Measurements from ENCODE around the gene DPP10. TPM values are rescaled to one million over a fixed set of nuclear protein-coding genes. Genes with fewer than 3 reads are reported as not detected.

Gene DPP10
- total RNA-seq, 4 donors from 2014 or later = 0.09 to 4.0 (median 0.38) TPM; not detected in 1

- Histone ChIP-seq H3K36me3 (no peaks in the 10 kb centered on the region), H3K4me3 (no peak overlapping the region), H3K4me1 (peaks cover 0 to 4% (median 0%) of the 10 kb centered on the region in 3 donors), H3K27me3 (no peaks in the 10 kb centered on the region), H3K27ac (no peak overlapping the region), H3K9me3 (no peaks in the 10 kb centered on the region)
- 40 to 43% methylated on average over 3 of the region's 3 CpGs for WGBS, 2 donors
- DNase-seq = no peak
- TF ChIP-seq CTCF (IDR thresholded peaks at IDR 0.05) = no peak
- intact Hi-C loops (cut with DNase I) = no loop called here
Observed at GRCh38 chr2:114579542-114579941, 137.1 kb downstream of the DPP10 start.

- 22 to 45% methylated on average over 6 of the region's 6 CpGs for WGBS, 2 donors
- Histone ChIP-seq H3K27ac (no peak overlapping the region), H3K27me3 (no peaks in the 10 kb centered on the region), H3K9me3 (no peaks in the 10 kb centered on the region), H3K36me3 (no peaks in the 10 kb centered on the region), H3K4me3 (no peak overlapping the region), H3K4me1 (peaks cover 0 to 4% (median 2%) of the 10 kb centered on the region in 3 donors)
- DNase-seq = no peak
- no peak for TF ChIP-seq CTCF (IDR thresholded peaks at IDR 0.05)
- no peak for TF ChIP-seq POLR2A (IDR thresholded peaks at IDR 0.05)
- intact Hi-C loops (cut with DNase I) = no loop called here
Observed at GRCh38 chr2:114580691-114581090, 138.2 kb downstream of the DPP10 start.

DNA sequence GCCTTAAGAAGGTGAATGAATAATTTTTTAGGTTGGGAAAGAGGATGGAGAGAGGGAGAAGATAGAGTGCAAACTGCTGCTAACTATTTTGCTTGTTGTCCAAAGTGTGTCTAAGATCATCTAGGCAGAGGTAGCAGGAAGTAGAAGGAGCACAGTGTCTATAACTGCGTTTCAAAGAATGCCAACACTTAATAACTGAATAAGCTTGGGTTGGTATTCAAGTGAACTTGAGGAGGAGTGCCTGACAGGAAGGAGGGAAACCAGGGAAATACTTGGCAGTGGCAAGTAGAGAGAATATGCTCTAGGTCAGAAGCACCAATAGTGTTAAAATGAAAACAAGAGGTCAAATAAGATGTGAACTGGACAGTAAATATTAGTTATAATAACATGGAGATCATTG is 155.9 kb downstream of the DPP10 start:
- TF ChIP-seq POLR2A (IDR thresholded peaks at IDR 0.05) (no peak), CTCF (IDR thresholded peaks at IDR 0.05) (no peak)
- no peak for DNase-seq
- WGBS, 2 donors = 37 to 43% methylated on average over 1 of the region's 1 CpG
- intact Hi-C loops (cut with DNase I) = no loop called here
- Histone ChIP-seq H3K27me3 (no peaks in the 10 kb centered on the region), H3K36me3 (no peaks in the 10 kb centered on the region), H3K27ac (no peak overlapping the region), H3K4me3 (no peak overlapping the region), H3K4me1 (no peaks in the 10 kb centered on the region), H3K9me3 (no peaks in the 10 kb centered on the region)

- Histone ChIP-seq H3K27ac (no peak overlapping the region), H3K27me3 (no peaks in the 10 kb centered on the region), H3K36me3 (no peaks in the 10 kb centered on the region), H3K9me3 (no peaks in the 10 kb centered on the region), H3K4me3 (no peak overlapping the region), H3K4me1 (peaks cover 0 to 12% (median 0%) of the 10 kb centered on the region in 3 donors)
- DNase-seq = no peak
- WGBS, 2 donors = 53 to 72% methylated on average over 3 of the region's 4 CpGs
- TF ChIP-seq POLR2A (IDR thresholded peaks at IDR 0.05) = no peak
- TF ChIP-seq CTCF (IDR thresholded peaks at IDR 0.05) = no peak
- intact Hi-C loops (cut with DNase I) = no loop called here
Observed at GRCh38 chr2:114609203-114609602, 166.8 kb downstream of the DPP10 start.

DNA sequence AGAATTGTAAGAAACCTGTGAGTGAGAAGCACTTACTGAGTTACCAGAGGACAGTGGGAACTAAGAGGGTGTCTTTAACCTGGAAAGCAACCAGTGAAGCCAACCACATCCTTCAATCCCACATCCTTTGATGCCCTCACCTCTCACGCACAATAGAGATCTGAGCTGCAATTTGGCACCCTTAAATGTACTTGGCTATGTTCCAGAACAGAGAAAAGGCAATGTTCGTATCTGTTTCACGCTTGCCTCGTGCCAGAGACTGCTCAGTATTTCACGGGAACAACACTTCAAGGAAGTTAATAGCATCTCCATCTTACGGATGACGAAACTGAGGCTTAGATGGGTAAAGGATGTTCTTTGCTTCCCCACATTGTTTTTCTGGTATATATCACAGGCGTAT is 167.4 kb downstream of the DPP10 start:
- DNase-seq = no peak
- Histone ChIP-seq H3K36me3 (no peaks in the 10 kb centered on the region), H3K4me1 (peaks cover 0 to 12% (median 0%) of the 10 kb centered on the region in 3 donors), H3K4me3 (no peak overlapping the region), H3K27me3 (no peaks in the 10 kb centered on the region), H3K27ac (no peak overlapping the region), H3K9me3 (no peaks in the 10 kb centered on the region)
- no peak for TF ChIP-seq POLR2A (IDR thresholded peaks at IDR 0.05)
- intact Hi-C loops (cut with DNase I) = no loop called here
- WGBS, 2 donors = 33 to 53% methylated on average over 8 of the region's 8 CpGs

DNA sequence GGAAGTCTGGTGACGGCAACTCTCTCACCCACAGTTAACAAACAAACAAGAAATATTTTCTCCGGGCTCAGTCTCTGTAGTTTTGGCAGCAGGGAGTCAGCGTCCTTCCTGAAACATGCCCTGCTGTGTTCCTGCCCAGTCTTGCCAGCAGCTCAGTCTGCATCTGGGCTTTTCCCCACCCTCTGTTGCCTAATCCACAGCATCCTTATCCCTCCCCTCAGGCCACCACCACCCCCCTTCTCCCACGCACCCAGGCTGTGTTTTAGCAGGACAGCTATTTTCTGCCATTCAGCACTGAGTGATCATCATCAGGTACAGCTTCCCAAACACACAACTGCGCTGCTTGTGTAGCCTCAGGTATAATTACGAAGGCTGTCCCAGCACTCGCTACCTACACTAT is 168.2 kb downstream of the DPP10 start:
- intact Hi-C loops (cut with DNase I) = no loop called here
- 21% methylated on average over 6 to 7 of the region's 7 CpGs for WGBS, 2 donors
- Histone ChIP-seq H3K36me3 (no peaks in the 10 kb centered on the region), H3K4me1 (peaks cover 0 to 12% (median 0%) of the 10 kb centered on the region in 3 donors), H3K9me3 (no peaks in the 10 kb centered on the region), H3K4me3 (no peak overlapping the region), H3K27ac (no peak overlapping the region), H3K27me3 (no peaks in the 10 kb centered on the region)
- DNase-seq = no peak
- no peak for TF ChIP-seq CTCF (IDR thresholded peaks at IDR 0.05)
- TF ChIP-seq POLR2A (IDR thresholded peaks at IDR 0.05) = no peak

Measured in esophagus squamous epithelium (tissue), 5 donors.